H9 (cell line): ENCODE measurements around the gene NIPAL1. TPM values are rescaled to one million over a fixed set of nuclear protein-coding genes. Genes with fewer than 3 reads are reported as not detected.

Experiments used
- DNase-seq: peaks from one replicate; pipeline ENCODE4 v3.0.0-alpha.2; 2017
- H2AFZ ChIP-seq: one replicate; pipeline ENCODE4 v1.6.1; 2013; ENCODE audit warnings: mild to moderate bottlenecking, low read length, control low read depth, moderate library complexity
- H2AK5ac ChIP-seq: 2 replicates; pipeline ENCODE4 v1.6.1; 2013; ENCODE audit warnings: low read length, control low read depth, mixed read lengths; ENCODE audit not compliant: insufficient read length
- H2BK120ac ChIP-seq: one replicate; pipeline ENCODE4 v1.6.1; 2013; ENCODE audit warnings: low read depth, mild to moderate bottlenecking, low read length, control low read depth, inconsistent platforms; ENCODE audit not compliant: poor library complexity, severe bottlenecking
- H2BK12ac ChIP-seq: 2 replicates; pipeline ENCODE4 v1.6.1; 2013; ENCODE audit warnings: low read length, control low read depth, mixed read lengths, low read depth; ENCODE audit not compliant: insufficient read length
- H2BK15ac ChIP-seq: 2 replicates; pipeline ENCODE4 v1.6.1; 2013; ENCODE audit warnings: low read depth, low read length, control low read depth
- H2BK20ac ChIP-seq: one replicate; pipeline ENCODE4 v1.6.1; 2013; ENCODE audit warnings: low read depth, mild to moderate bottlenecking, low read length, control low read depth, inconsistent platforms; ENCODE audit not compliant: poor library complexity, severe bottlenecking
- H2BK5ac ChIP-seq: 2 replicates; pipeline ENCODE4 v1.6.1; 2013; ENCODE audit warnings: low read length, control low read depth, mixed read lengths; ENCODE audit not compliant: insufficient read length
- H3K14ac ChIP-seq: 2 replicates; pipeline ENCODE4 v1.6.1; 2013; ENCODE audit warnings: low read length, control low read depth; ENCODE audit not compliant: insufficient read depth
- H3K18ac ChIP-seq: 2 replicates; pipeline ENCODE4 v1.6.1; 2013; ENCODE audit warnings: low read depth, mild to moderate bottlenecking, mixed read lengths, low read length, control low read depth; ENCODE audit not compliant: insufficient read length
- H3K23ac ChIP-seq: 2 replicates; pipeline ENCODE4 v1.6.1; 2013; ENCODE audit warnings: low read length, control low read depth, mixed read lengths, low read depth; ENCODE audit not compliant: insufficient read length
- H3K23me2 ChIP-seq: 2 replicates; pipeline ENCODE4 v1.6.1; 2013; ENCODE audit warnings: low read depth, mild to moderate bottlenecking, mixed read lengths, low read length, control low read depth; ENCODE audit not compliant: insufficient read length, poor library complexity, severe bottlenecking
- H3K27ac ChIP-seq: 2 replicates; pipeline ENCODE4 v1.5.1; 2013; ENCODE audit warnings: low read length, control low read depth, mixed read lengths, low read depth; ENCODE audit not compliant: insufficient read length
- H3K27me3 ChIP-seq: 2 replicates; pipeline ENCODE4 v1.6.1; 2013; ENCODE audit warnings: low read length, control low read depth, inconsistent platforms; ENCODE audit not compliant: insufficient read depth
- H3K4ac ChIP-seq: 2 replicates; pipeline ENCODE4 v1.6.1; 2013; ENCODE audit warnings: low read depth, mild to moderate bottlenecking, control low read depth, inconsistent platforms, low read length, moderate library complexity
- H3K4me1 ChIP-seq: 2 replicates; pipeline ENCODE4 v1.6.1; 2013; ENCODE audit warnings: low read length, control low read depth, inconsistent platforms; ENCODE audit not compliant: insufficient read depth
- H3K4me2 ChIP-seq: 2 replicates; pipeline ENCODE4 v1.6.1; 2013; ENCODE audit warnings: low read length, control low read depth, mixed read lengths; ENCODE audit not compliant: insufficient read length, insufficient read depth
- H3K56ac ChIP-seq: 2 replicates; pipeline ENCODE4 v1.6.1; 2013; ENCODE audit warnings: low read depth, mild to moderate bottlenecking, mixed read lengths, low read length, control low read depth; ENCODE audit not compliant: insufficient read length
- H3K79me1 ChIP-seq: 2 replicates; pipeline ENCODE4 v1.6.1; 2013; ENCODE audit warnings: low read depth, mild to moderate bottlenecking, moderate library complexity, low read length, control low read depth, inconsistent platforms; ENCODE audit not compliant: insufficient read depth, poor library complexity, severe bottlenecking
- H3K79me2 ChIP-seq: 2 replicates; pipeline ENCODE4 v1.6.1; 2013; ENCODE audit warnings: low read length, control low read depth, inconsistent platforms; ENCODE audit not compliant: insufficient read depth
- H3K9ac ChIP-seq: 2 replicates; pipeline ENCODE4 v1.6.1; 2013; ENCODE audit warnings: low read length, control low read depth, mixed read lengths; ENCODE audit not compliant: insufficient read length; ENCODE audit errors: extremely low read depth
- H3K9me3 ChIP-seq: one replicate; pipeline ENCODE4 v1.6.1; 2013; ENCODE audit warnings: low read depth, low read length, inconsistent platforms; ENCODE audit not compliant: control insufficient read depth
- H3T11ph ChIP-seq: one replicate; pipeline ENCODE4 v1.6.1; 2013; ENCODE audit warnings: mild to moderate bottlenecking, low read length, control low read depth, inconsistent platforms
- H4K20me1 ChIP-seq: one replicate; pipeline ENCODE4 v1.6.1; 2013; ENCODE audit not compliant: control insufficient read depth, insufficient read length, insufficient read depth
- H4K5ac ChIP-seq: 2 replicates; pipeline ENCODE4 v1.6.1; 2013; ENCODE audit warnings: low read depth, mild to moderate bottlenecking, mixed read lengths, low read length, control low read depth; ENCODE audit not compliant: insufficient read length
- H4K8ac ChIP-seq: replicated peaks from 2 replicates; pipeline ENCODE4 v1.6.1; 2013; ENCODE audit warnings: low read length, control low read depth, mixed read lengths, low read depth; ENCODE audit not compliant: insufficient read length
- H4K91ac ChIP-seq: 2 replicates; pipeline ENCODE4 v1.6.1; 2013; ENCODE audit warnings: low read depth, mild to moderate bottlenecking, moderate library complexity, mixed read lengths, low read length, control low read depth; ENCODE audit not compliant: insufficient read length
- H3K27ac Mint-ChIP-seq, 3 experiments: 2 replicates in 2 of 3; 3 replicates in 1 of 3; pipeline ENCODE4 v1.8.0; 2020 to 2021; ENCODE audit warnings: mixed read lengths in 3 of 3, mild to moderate bottlenecking in 1 of 3, moderate library complexity in 1 of 3
- H3K27me3 Mint-ChIP-seq: 2 replicates; pipeline ENCODE4 v1.8.0; 2021; ENCODE audit warnings: low read depth, mild to moderate bottlenecking, moderate library complexity, mixed read lengths
- H3K36me3 Mint-ChIP-seq, 3 experiments: 2 replicates in 2 of 3; 3 replicates in 1 of 3; pipeline ENCODE4 v1.8.0; 2020 to 2021; ENCODE audit warnings: low read depth in 3 of 3, mixed read lengths in 3 of 3; ENCODE audit not compliant: insufficient read depth in 1 of 3
- H3K4me1 Mint-ChIP-seq, 2 experiments: 2 replicates each; pipeline ENCODE4 v1.8.0; 2020; ENCODE audit warnings: mixed read lengths in 2 of 2
- H3K4me3 Mint-ChIP-seq, 2 experiments: 2 replicates in 1 of 2; 3 replicates in 1 of 2; pipeline ENCODE4 v1.8.0; 2020 to 2021; ENCODE audit warnings: mild to moderate bottlenecking in 2 of 2, mixed read lengths in 2 of 2, moderate library complexity in 1 of 2
- H3K9me3 Mint-ChIP-seq, 2 experiments: 2 replicates in 1 of 2; 3 replicates in 1 of 2; pipeline ENCODE4 v1.8.0; 2020; ENCODE audit warnings: mild to moderate bottlenecking in 2 of 2, mixed read lengths in 2 of 2, moderate library complexity in 1 of 2
- total RNA-seq: library from RNA; stranded (reverse); gene quantifications from 2 replicates; pipeline ENCODE4 v1.2.1, GENCODE V29; 2021
- TF ChIP-seq, protein P1 (sequence below): fragments of 200-600 bp; sonication (generic); conservative IDR thresholded peaks from 3 replicates; pipeline ENCODE4 v1.8.0; 2021; ENCODE audit warnings: antibody characterized with exemption, mild to moderate bottlenecking

The NIPAL1 gene
- total RNA-seq, 1 experiment from 2014 or later = 16.9 TPM

DNA sequence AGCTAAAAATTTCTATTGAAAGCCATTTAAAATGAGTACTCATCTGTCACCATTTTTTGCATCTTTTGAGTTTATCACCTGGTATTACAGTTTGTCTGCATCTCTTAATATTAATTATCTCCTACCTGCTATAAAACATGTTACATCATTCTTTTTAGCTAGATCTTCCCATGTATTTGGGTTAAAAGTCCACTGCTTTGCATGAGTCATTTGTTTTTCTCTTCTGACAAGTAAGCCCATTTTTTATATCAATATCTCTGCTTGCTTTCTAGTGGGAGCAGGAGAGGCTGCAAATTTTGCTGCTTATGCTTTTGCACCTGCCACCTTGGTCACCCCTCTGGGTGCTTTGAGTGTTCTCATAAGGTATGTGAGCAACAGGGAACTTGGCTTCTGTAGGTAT is 16.1 kb downstream of the NIPAL1 start:
- H2BK15ac ChIP-seq = no peak overlapping the region
- no peaks in the 10 kb centered on the region for H3K23me2 ChIP-seq
- H3K9me3 ChIP-seq = no peaks in the 10 kb centered on the region
- TF ChIP-seq, protein P1, sequence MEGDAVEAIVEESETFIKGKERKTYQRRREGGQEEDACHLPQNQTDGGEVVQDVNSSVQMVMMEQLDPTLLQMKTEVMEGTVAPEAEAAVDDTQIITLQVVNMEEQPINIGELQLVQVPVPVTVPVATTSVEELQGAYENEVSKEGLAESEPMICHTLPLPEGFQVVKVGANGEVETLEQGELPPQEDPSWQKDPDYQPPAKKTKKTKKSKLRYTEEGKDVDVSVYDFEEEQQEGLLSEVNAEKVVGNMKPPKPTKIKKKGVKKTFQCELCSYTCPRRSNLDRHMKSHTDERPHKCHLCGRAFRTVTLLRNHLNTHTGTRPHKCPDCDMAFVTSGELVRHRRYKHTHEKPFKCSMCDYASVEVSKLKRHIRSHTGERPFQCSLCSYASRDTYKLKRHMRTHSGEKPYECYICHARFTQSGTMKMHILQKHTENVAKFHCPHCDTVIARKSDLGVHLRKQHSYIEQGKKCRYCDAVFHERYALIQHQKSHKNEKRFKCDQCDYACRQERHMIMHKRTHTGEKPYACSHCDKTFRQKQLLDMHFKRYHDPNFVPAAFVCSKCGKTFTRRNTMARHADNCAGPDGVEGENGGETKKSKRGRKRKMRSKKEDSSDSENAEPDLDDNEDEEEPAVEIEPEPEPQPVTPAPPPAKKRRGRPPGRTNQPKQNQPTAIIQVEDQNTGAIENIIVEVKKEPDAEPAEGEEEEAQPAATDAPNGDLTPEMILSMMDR = no peak
- peaks cover 4% of the 10 kb centered on the region; the same call in 1 of the 2 replicates for H3K4me1 ChIP-seq
- H3K4ac ChIP-seq = no peak overlapping the region
- no peak overlapping the region for H3K4me2 ChIP-seq
- DNase-seq = no peak
- no peak overlapping the region for H2BK120ac ChIP-seq
- Mint-ChIP-seq H3K9me3 (peaks cover 0 to 2% of the 10 kb centered on the region in 2 experiments; a peak in 2 of 5 replicates), H3K4me3 (no peak overlapping the region), H3K4me1 (peaks cover 33 to 42% of the 10 kb centered on the region in 2 experiments), H3K36me3 (peaks cover 7 to 37% (median 28%) of the 10 kb centered on the region in 3 experiments), H3K27me3 (no peaks in the 10 kb centered on the region), H3K27ac (no peak overlapping the region)
- no peaks in the 10 kb centered on the region for H4K20me1 ChIP-seq
- H3K27me3 ChIP-seq = no peaks in the 10 kb centered on the region
- H4K8ac ChIP-seq = no peak overlapping the region
- no peaks in the 10 kb centered on the region for H3K79me2 ChIP-seq
- H2BK12ac ChIP-seq = no peak overlapping the region
- H4K5ac ChIP-seq = no peak overlapping the region
- no peak overlapping the region for H3K9ac ChIP-seq
- no peak overlapping the region for H3K56ac ChIP-seq
- no peak overlapping the region for H2AK5ac ChIP-seq
- H3K79me1 ChIP-seq = no peaks in the 10 kb centered on the region
- H3K18ac ChIP-seq = no peak overlapping the region
- H2BK5ac ChIP-seq = no peak overlapping the region
- H3K14ac ChIP-seq = no peak overlapping the region
- no peak overlapping the region for H2AFZ ChIP-seq
- no peak overlapping the region for H3K27ac ChIP-seq
- no peak overlapping the region for H4K91ac ChIP-seq
- H3K23ac ChIP-seq = no peak overlapping the region
- no peak overlapping the region for H2BK20ac ChIP-seq
- no peak overlapping the region for H3T11ph ChIP-seq
